Gastroesophageal sphincter (tissue), 4 donors: ENCODE data around the gene SPATC1L. TPM values are rescaled to one million over a fixed set of nuclear protein-coding genes. Genes with fewer than 3 reads are reported as not detected.
"Not testable (repeated sequence)": the region's sequence is repeated elsewhere in the genome, so short reads cannot be mapped to it uniquely, and the experiment has no call there.

Source experiments
- ATAC-seq: fragments of 150-250 bp; one replicate; pipeline ENCODE4 v1.9.1; 2016; ENCODE audit warnings: mild to moderate bottlenecking, moderate library complexity
- H3K27ac ChIP-seq, 4 donors: fragments of 200-600 bp; sonication (generic) in 3 of 4; 1 replicate in 3 of 4; 2 replicates in 1 of 4; pipeline ENCODE4 v1.5.1; 2016 to 2019
- H3K27me3 ChIP-seq: fragments of 200-600 bp; sonication (generic); one replicate; pipeline ENCODE4 v1.5.1; 2019
- H3K36me3 ChIP-seq, 2 donors: fragments of 200-600 bp; sonication (generic); one replicate each; pipeline ENCODE4 v1.5.1; 2019; ENCODE audit warnings: control low read depth in 1 of 2
- H3K4me1 ChIP-seq, 3 donors: fragments of 200-600 bp; sonication (generic); 1 replicate in 2 of 3; 2 replicates in 1 of 3; pipeline ENCODE4 v1.5.1; 2016 to 2019; ENCODE audit warnings: control low read depth in 2 of 3
- H3K4me3 ChIP-seq, 2 donors: fragments of 200-600 bp; sonication (generic); one replicate each; pipeline ENCODE4 v1.5.1; 2019; ENCODE audit warnings: mild to moderate bottlenecking in 1 of 2, moderate library complexity in 1 of 2
- H3K9me3 ChIP-seq, 3 donors: fragments of 200-600 bp; sonication (generic); one replicate each; pipeline ENCODE4 v1.5.1; 2017 to 2019; ENCODE audit warnings: control low read depth in 2 of 3
- EP300 ChIP-seq: sonication (generic); formaldehyde crosslinking; IDR thresholded peaks from one replicate; pipeline ENCODE4 v1.6.1; 2017; ENCODE audit warnings: antibody characterized with exemption, mild to moderate bottlenecking
- POLR2A ChIP-seq, 2 donors: fragments of 450-650 bp; IDR thresholded peaks; one replicate each; pipeline ENCODE4 v1.6.1; 2017; ENCODE audit warnings: antibody characterized with exemption in 2 of 2, mild to moderate bottlenecking in 2 of 2, moderate library complexity in 1 of 2
- POLR2AphosphoS5 ChIP-seq: sonication (generic); formaldehyde crosslinking; IDR thresholded peaks from one replicate; pipeline ENCODE4 v1.6.1; 2017; ENCODE audit warnings: antibody characterized with exemption
- WGBS, 2 donors: methylation state at CpG; one replicate each; pipeline ENCODE4 v1.1.5; 2018; ENCODE audit warnings: low coverage in 1 of 2; 5-methylcytosine and 5-hydroxymethylcytosine counted together
- total RNA-seq, 4 donors: library from RNA; depleted of rRNA; stranded (reverse); fragments of >200 nt; gene quantifications; one replicate each; pipeline ENCODE4 v1.1.0, GENCODE V29; 2016
- TF ChIP-seq, protein P1 (sequence below), 4 experiments: fragments of 200-600 bp in 2 of 4; fragments of 450-650 bp in 2 of 4; sonication (generic) in 1 of 4; IDR thresholded peaks; one replicate each; pipeline ENCODE4 v1.5.1; 2017 to 2019; ENCODE audit warnings: antibody characterized with exemption in 4 of 4, mild to moderate bottlenecking in 2 of 4, moderate library complexity in 2 of 4

Gene SPATC1L
- total RNA-seq, 4 donors from 2014 or later, result 0.54 to 20.4 (median 7.9) TPM

DNA sequence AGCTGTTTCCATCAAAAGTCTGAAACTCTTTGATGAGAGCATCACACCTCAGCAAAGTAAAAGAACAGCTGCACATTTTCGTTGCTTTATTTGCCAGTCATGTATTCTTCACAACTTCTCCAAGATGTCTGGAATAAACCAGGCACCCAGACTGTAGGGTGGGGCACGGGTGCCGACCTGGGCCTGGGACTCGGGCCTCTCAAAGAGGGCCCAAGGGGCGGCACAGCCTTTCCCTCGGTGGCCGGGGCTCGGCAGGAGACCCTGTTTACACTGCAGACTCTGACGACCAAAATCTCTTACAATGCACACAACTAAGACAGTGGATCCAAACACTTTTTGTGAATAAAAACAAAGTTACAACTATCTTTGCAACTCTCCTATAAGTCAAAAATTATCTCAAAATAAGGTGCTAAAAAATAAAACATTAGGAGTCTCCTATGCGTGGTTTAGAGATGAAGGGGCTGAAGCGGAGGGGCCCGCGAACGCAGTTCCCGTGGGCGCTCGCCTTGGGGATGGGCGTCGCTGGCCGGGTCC is 43.6 kb upstream of the SPATC1L start:
- peak overlapping the region; percentile 91 to 94 for H3K4me3 ChIP-seq
- H3K36me3 ChIP-seq, result peaks cover 0 to 7% of the 10 kb centered on the region in 2 donors
- no peaks in the 10 kb centered on the region for H3K27me3 ChIP-seq
- TF ChIP-seq, protein P1, sequence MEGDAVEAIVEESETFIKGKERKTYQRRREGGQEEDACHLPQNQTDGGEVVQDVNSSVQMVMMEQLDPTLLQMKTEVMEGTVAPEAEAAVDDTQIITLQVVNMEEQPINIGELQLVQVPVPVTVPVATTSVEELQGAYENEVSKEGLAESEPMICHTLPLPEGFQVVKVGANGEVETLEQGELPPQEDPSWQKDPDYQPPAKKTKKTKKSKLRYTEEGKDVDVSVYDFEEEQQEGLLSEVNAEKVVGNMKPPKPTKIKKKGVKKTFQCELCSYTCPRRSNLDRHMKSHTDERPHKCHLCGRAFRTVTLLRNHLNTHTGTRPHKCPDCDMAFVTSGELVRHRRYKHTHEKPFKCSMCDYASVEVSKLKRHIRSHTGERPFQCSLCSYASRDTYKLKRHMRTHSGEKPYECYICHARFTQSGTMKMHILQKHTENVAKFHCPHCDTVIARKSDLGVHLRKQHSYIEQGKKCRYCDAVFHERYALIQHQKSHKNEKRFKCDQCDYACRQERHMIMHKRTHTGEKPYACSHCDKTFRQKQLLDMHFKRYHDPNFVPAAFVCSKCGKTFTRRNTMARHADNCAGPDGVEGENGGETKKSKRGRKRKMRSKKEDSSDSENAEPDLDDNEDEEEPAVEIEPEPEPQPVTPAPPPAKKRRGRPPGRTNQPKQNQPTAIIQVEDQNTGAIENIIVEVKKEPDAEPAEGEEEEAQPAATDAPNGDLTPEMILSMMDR (IDR thresholded peaks at IDR 0.05), result no peak
- no peak for TF ChIP-seq POLR2AphosphoS5
- TF ChIP-seq EP300, result no peak
- no peak for TF ChIP-seq POLR2A (IDR thresholded peaks at IDR 0.05)
- WGBS, 2 donors, result 2 to 5% methylated on average over 10 to 19 of the region's 20 CpGs
- no peaks in the 10 kb centered on the region for H3K9me3 ChIP-seq
- ATAC-seq, result no peak
- H3K27ac ChIP-seq, result peak overlapping the region; percentile 75 to 94 (median 90)
- peaks cover 0 to 51% (median 7%) of the 10 kb centered on the region in 3 donors for H3K4me1 ChIP-seq

DNA sequence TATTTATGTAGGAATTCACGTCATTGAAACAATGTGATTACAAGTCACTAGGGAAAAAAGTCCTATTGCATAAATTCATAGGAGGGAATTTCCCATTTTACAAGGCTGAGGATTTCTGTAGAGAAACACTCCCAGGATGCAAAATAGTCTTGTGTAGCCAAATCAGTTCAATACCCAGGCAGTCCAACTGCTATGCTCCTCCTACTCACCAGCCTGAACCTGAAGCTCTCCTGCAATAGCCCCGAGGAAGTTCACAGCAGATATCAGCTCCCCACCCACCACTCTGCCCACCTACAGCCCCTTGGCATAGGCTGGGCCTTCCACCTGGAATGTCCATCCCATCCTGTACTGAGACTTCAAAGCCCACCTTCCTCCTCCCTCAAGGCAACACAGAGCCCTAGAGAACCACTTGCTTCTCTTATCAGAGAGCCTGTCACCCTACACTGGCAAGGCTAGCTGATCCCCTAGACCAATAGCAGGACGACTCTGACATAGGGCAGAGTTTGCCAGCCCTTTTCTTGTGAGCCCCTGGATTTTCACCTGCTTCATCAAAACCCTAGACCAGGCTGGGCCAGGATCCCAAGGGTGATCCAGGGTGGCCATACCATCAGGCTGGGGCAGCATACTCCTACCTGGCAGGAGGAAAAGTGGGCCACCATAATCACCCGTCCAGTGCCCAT is 42.8 kb upstream of the SPATC1L start:
- Histone ChIP-seq H3K27me3 (no peaks in the 10 kb centered on the region), H3K27ac (peak overlapping the region; percentile 75 to 94 (median 90)), H3K9me3 (no peaks in the 10 kb centered on the region), H3K4me1 (peaks cover 0 to 51% (median 7%) of the 10 kb centered on the region in 3 donors), H3K4me3 (peak overlapping the region; percentile 91 to 94), H3K36me3 (peaks cover 0 to 13% of the 10 kb centered on the region in 2 donors)
- no peak for ATAC-seq
- no peak for TF ChIP-seq EP300
- no peak for TF ChIP-seq POLR2A (IDR thresholded peaks at IDR 0.05)
- TF ChIP-seq, protein P1 (IDR thresholded peaks at IDR 0.05), result no peak
- no peak for TF ChIP-seq POLR2AphosphoS5
- WGBS, 2 donors, result 18 to 43% methylated on average over 2 to 3 of the region's 4 CpGs

DNA sequence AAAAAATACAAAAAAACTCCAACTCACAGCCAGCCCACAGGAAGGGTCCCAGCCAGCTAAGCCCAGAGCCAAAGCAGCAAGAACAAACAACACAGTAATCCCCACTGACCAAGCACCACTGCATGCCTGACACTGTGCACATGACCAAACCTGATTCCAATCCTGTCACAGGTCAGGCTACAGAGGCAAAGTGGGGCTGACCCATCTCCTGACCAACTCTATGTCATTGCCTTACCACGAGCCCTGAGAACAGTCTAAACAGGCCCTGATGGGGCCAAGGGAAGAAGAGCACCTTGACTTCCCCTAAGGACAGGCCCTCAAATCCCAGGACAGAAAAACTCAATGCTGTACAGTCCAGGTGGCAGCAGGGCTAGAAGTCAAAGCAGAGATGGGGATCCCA is 41.9 kb upstream of the SPATC1L start:
- TF ChIP-seq POLR2A (IDR thresholded peaks at IDR 0.05) (no peak), EP300 (no peak), POLR2AphosphoS5 (no peak)
- TF ChIP-seq, protein P1 (IDR thresholded peaks at IDR 0.05), result no peak
- no peak for ATAC-seq
- H3K4me3 ChIP-seq, result no peak overlapping the region
- H3K36me3 ChIP-seq, result peaks cover 0 to 22% of the 10 kb centered on the region in 2 donors
- H3K27me3 ChIP-seq, result no peaks in the 10 kb centered on the region
- H3K9me3 ChIP-seq, result no peaks in the 10 kb centered on the region
- peaks cover 0 to 51% (median 7%) of the 10 kb centered on the region in 3 donors for H3K4me1 ChIP-seq
- H3K27ac ChIP-seq, result peak overlapping the region in 3 of 4 donors; percentile 56 to 94 (median 89)
- 83% methylated on average over 1 of the region's 1 CpG; no CpG with 5 or more reads in 1 of the 2 donors for WGBS, 2 donors

DNA sequence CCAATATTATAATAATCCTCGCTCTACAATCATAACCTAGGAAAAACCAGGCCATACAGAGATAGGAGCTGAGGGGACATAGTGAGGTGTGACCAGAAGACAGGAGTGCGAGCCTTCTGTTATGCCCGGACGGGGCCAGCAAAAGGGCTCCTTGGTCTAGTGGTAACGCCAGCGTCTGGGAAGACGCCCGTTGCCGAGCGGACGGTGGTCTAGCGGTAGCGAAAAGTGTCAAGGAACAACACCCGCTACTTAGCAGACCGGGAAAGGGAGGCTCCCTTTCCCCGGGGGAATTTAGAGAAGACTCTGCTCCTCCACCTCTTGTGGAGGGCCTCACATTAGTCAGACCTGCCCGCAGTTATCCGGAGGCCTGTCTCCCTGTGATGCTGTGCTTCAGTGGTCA is 39.4 kb upstream of the SPATC1L start:
- peaks cover 0 to 41% (median 7%) of the 10 kb centered on the region in 3 donors for H3K4me1 ChIP-seq
- ATAC-seq, H3K27ac ChIP-seq, H3K27me3 ChIP-seq, H3K9me3 ChIP-seq, H3K4me3 ChIP-seq: not testable (repeated sequence)
- 84 to 94% methylated on average over 6 to 9 of the region's 18 CpGs for WGBS, 2 donors
- peaks cover 0 to 47% of the 10 kb centered on the region in 2 donors for H3K36me3 ChIP-seq

DNA sequence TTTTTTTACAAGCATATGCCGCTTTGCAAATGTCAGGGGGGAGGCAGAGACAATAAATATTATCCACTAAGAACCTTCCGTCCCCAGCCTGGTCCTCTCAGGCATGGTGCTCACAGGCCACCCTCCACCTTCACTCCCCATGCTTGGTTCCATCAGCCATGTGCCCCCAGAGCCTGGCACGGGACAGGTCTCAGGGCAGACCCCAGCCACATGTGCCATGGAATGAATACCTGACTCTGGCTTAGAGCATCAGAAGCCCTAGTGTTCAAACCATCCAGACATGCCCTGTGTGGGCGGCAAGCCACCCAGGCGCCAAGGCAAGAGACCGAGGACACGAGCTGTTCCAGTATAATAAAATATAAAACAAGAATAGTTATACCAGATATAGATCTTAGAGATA is 39.0 kb upstream of the SPATC1L start:
- Histone ChIP-seq H3K27me3 (no peaks in the 10 kb centered on the region), H3K4me3 (no peak overlapping the region), H3K9me3 (no peaks in the 10 kb centered on the region), H3K4me1 (peaks cover 0 to 41% (median 7%) of the 10 kb centered on the region in 3 donors), H3K36me3 (peaks cover 0 to 49% of the 10 kb centered on the region in 2 donors), H3K27ac (no peak overlapping the region)
- WGBS, 2 donors, result 64 to 79% methylated on average over 4 to 5 of the region's 7 CpGs
- no peak for TF ChIP-seq POLR2A (IDR thresholded peaks at IDR 0.05)
- no peak for TF ChIP-seq POLR2AphosphoS5
- TF ChIP-seq EP300, result no peak
- TF ChIP-seq, protein P1 (IDR thresholded peaks at IDR 0.05), result no peak
- ATAC-seq, result no peak
